A549 (cell line): Measurements from ENCODE around the gene TGFBR3. TPM values are rescaled to one million over a fixed set of nuclear protein-coding genes. Genes with fewer than 3 reads are reported as not detected.

Source experiments
- ATAC-seq, 2 experiments: fragments of 200-7000 bp in 1 of 2; fragments of >200 bp in 1 of 2; cut with Nextera tagmentation in 1 of 2; cut with Tn5 transposase in 1 of 2; 3 replicates each; pipeline versions ENCODE4 v1.8.0 to v1.9.1; 2018 to 2020; ENCODE audit warnings: mild to moderate bottlenecking in 1 of 2, moderate library complexity in 1 of 2
- CTCF ChIA-PET: fragments of 300-600 bp; sonication (Branson Sonifier 250); formaldehyde crosslinking; extraction: SDS; loops from one replicate; lab custom pipeline; 2021; ENCODE audit warnings: antibody characterized with exemption, inconsistent platforms; lab: Yijun Ruan, JAX
- POLR2A ChIA-PET: fragments of 350-600 bp; formaldehyde crosslinking; extraction: SDS; loops from one replicate; lab custom pipeline; 2021; ENCODE audit warnings: antibody characterized with exemption, inconsistent platforms; lab: Yijun Ruan, JAX
- DNase-seq, 2 experiments: peaks; one replicate each; pipeline versions ENCODE4 v3.0.0 to v3.0.0-alpha.2; 2011 to 2016; ENCODE audit warnings: low read depth in 1 of 2, low spot score in 1 of 2
- FAIRE-seq: peaks from 2 replicates; lab custom pipeline; 2011; peaks lifted over from hg19 to GRCh38; lab: Jason Lieb, UNC
- H3K27ac ChIP-seq, 2 experiments: fragments of >200 bp; sonication (Bioruptor Twin); formaldehyde crosslinking; 3 replicates each; pipeline ENCODE4 v1.5.1; 2016 to 2017
- H3K4me1 ChIP-seq: fragments of >200 bp; sonication (Bioruptor Twin); formaldehyde crosslinking; 3 replicates; pipeline ENCODE4 v1.6.1; 2016
- H3K4me2 ChIP-seq: fragments of >200 bp; sonication (Bioruptor Twin); formaldehyde crosslinking; 3 replicates; pipeline ENCODE4 v1.6.1; 2016
- H3K4me3 ChIP-seq: fragments of >200 bp; sonication (Bioruptor Twin); formaldehyde crosslinking; 3 replicates; pipeline ENCODE4 v1.5.1; 2016
- H3K9me3 ChIP-seq: fragments of >200 bp; sonication (Bioruptor Twin); formaldehyde crosslinking; 3 replicates; pipeline ENCODE4 v1.6.1; 2016
- BCL3 ChIP-seq: fragments of >200 bp; sonication (Bioruptor Twin); formaldehyde crosslinking; IDR thresholded peaks from 3 replicates; pipeline ENCODE4 v1.6.1; 2016
- BHLHE40 ChIP-seq: IDR thresholded peaks from 2 replicates; pipeline ENCODE4 v1.6.1; 2012; ENCODE audit warnings: low read depth, low read length, inconsistent platforms
- CBX8 ChIP-seq: fragments of 200-600 bp; sonication (generic); IDR thresholded peaks from 2 replicates; pipeline ENCODE4 v1.6.1; 2016
- CEBPB ChIP-seq, 2 experiments: fragments of >200 bp in 1 of 2; sonication (Bioruptor Twin) in 1 of 2; formaldehyde crosslinking in 1 of 2; IDR thresholded peaks; 2 replicates each; pipeline ENCODE4 v1.6.1; 2012 to 2016
- CHD2 ChIP-seq: fragments of 150-350 bp; IDR thresholded peaks from 2 replicates; pipeline ENCODE4 v1.6.1; 2014; ENCODE audit warnings: low read length; ENCODE audit not compliant: partially characterized antibody
- CTCF ChIP-seq: fragments of >200 bp; sonication (Bioruptor Twin); formaldehyde crosslinking; IDR thresholded peaks from 3 replicates; pipeline ENCODE4 v1.5.1; 2016
- EHMT2 ChIP-seq: fragments of 200-600 bp; sonication (generic); IDR thresholded peaks from 2 replicates; pipeline ENCODE4 v1.6.1; 2016; ENCODE audit warnings: antibody characterized with exemption, low read depth, mild to moderate bottlenecking, moderate library complexity
- EP300 ChIP-seq, 2 experiments: fragments of >200 bp; sonication (Bioruptor Twin); formaldehyde crosslinking; IDR thresholded peaks; 2 replicates in 1 of 2; 3 replicates in 1 of 2; pipeline ENCODE4 v1.6.1; 2016 to 2017
- HES2 ChIP-seq: fragments of >200 bp; sonication (Bioruptor Twin); formaldehyde crosslinking; IDR thresholded peaks from 2 replicates; pipeline ENCODE4 v1.6.1; 2016
- HMGXB4 ChIP-seq: fragments of 250-450 bp; sonication (Bioruptor Pico); IDR thresholded peaks from 2 replicates; pipeline ENCODE4 v1.5.0; 2021; ENCODE audit warnings: mild to moderate bottlenecking, moderate library complexity, borderline replicate concordance
- MYC ChIP-seq: IDR thresholded peaks from 2 replicates; pipeline ENCODE4 v1.6.1; 2012; ENCODE audit warnings: mild to moderate bottlenecking, inconsistent platforms, low read length, improper control_type of control experiment, borderline replicate concordance
- NFE2L2 ChIP-seq: fragments of 150-350 bp; conservative IDR thresholded peaks from 2 replicates; pipeline ENCODE4 v1.6.1; 2014; ENCODE audit warnings: low read length
- NR3C1 ChIP-seq: fragments of >200 bp; sonication (Bioruptor Twin); formaldehyde crosslinking; IDR thresholded peaks from 3 replicates; pipeline ENCODE4 v1.6.1; 2017
- POLR2A ChIP-seq: IDR thresholded peaks from 2 replicates; pipeline ENCODE4 v1.6.1; 2012; ENCODE audit warnings: mild to moderate bottlenecking, low read length
- USF2 ChIP-seq: fragments of 450-650 bp; IDR thresholded peaks from 2 replicates; pipeline ENCODE4 v1.6.1; 2014; ENCODE audit warnings: antibody characterized with exemption
- ZFP36 ChIP-seq: fragments of 450-650 bp; IDR thresholded peaks from 2 replicates; pipeline ENCODE4 v1.6.1; 2014; ENCODE audit warnings: borderline replicate concordance; ENCODE audit not compliant: partially characterized antibody
- WGBS: methylation state at CpG from one replicate; pipeline ENCODE4 v1.1.6; 2017; ENCODE audit errors: missing lambda C conversion rate; 5-methylcytosine and 5-hydroxymethylcytosine counted together
- polyA plus RNA-seq, 4 experiments: library from polyadenylated mRNA; depleted of rRNA in 3 of 4; stranded (reverse); fragments of >200 nt; fragmentation: RNase III in 1 of 4; extraction: RNeasy Plus Mini Kit Qiagen cat#74134 plus additional on column Dnase treatment in 1 of 4; gene quantifications; 2 replicates in 3 of 4; 3 replicates in 1 of 4; pipeline ENCODE4 v1.2.3, GENCODE V29; 2011 to 2017

Gene TGFBR3
- polyA plus RNA-seq, 2 of the 4 experiments (the other 2 are of a cell fraction): 5.0 to 8.9 TPM

GRCh38 chr1:91833946-91834345, 52.0 kb downstream of the TGFBR3 start:
- FAIRE-seq: no peak
- CTCF ChIA-PET: interaction anchor here (2.1 kb wide), 1 partner anchor 11 kb away, joined by 5 read pairs; no protein-coding TSS in a partner anchor

GRCh38 chr1:91831132-91831930, 54.6 kb downstream of the TGFBR3 start:
- TF ChIP-seq POLR2A (no peak), BHLHE40 (no peak), CTCF (no peak), HMGXB4 (CRISPR knock-in tag) (no peak), CEBPB (IDR thresholded peaks at IDR 0.05) (no peak), NFE2L2 (no peak), EHMT2 (no peak), HES2 (no peak), ZFP36 (no peak), USF2 (no peak), MYC (no peak), BCL3 (no peak), CHD2 (no peak), NR3C1 (no peak), CBX8 (no peak)
- 61% methylated on average over 8 of the region's 8 CpGs for WGBS
- Histone ChIP-seq H3K4me1 (peaks cover 69% of the 10 kb centered on the region), H3K9me3 (no peaks in the 10 kb centered on the region), H3K27ac (peak overlapping the region; percentile 65 to 76; a peak in 5 of 6 replicates), H3K4me3 (no peak overlapping the region), H3K4me2 (peak overlapping the region; percentile 49)
- ChIA-PET POLR2A (no interaction called here), CTCF (interaction anchor here (1.0 to 1.5 kb wide), 4 partner anchors 16 to 319 kb away, joined by 3 to 5 read pairs (median 4); no protein-coding TSS in a partner anchor)
- ATAC-seq: no peak
- no peak for FAIRE-seq
- DNase-seq: no peak

More at GRCh38 chr1:91833946-91834345, 52.0 kb downstream of the TGFBR3 start:
- whole genome bisulfite sequencing: 96% methylated on average over 1 of the region's 1 CpG
- POLR2A ChIA-PET: no interaction called here
- H3K27ac ChIP-seq: no peak overlapping the region
- TF ChIP-seq EP300 (IDR thresholded peaks at IDR 0.05) (no peak), CEBPB (IDR thresholded peaks at IDR 0.05) (no peak)
- no peak for DNase-seq
- ATAC-seq: no peak
- peaks cover 47% of the 10 kb centered on the region for H3K4me1 ChIP-seq
- H3K4me2 ChIP-seq: no peak overlapping the region
- H3K4me3 ChIP-seq: no peak overlapping the region
- H3K9me3 ChIP-seq: no peaks in the 10 kb centered on the region
